Subcutaneous adipose tissue (tissue), 4 donors: ENCODE data around the gene FAM228B. TPM values are rescaled to one million over a fixed set of nuclear protein-coding genes. Genes with fewer than 3 reads are reported as not detected.

Source experiments
- total RNA-seq, 4 donors: library from RNA; depleted of rRNA; stranded (reverse); fragments of >200 nt; gene quantifications; one replicate each; pipeline ENCODE4 v1.1.0, GENCODE V29; 2016
- TF ChIP-seq, protein P1 (sequence below): fragments of 450-650 bp; IDR thresholded peaks from one replicate; pipeline ENCODE4 v1.5.1; 2016; ENCODE audit warnings: low read depth, mild to moderate bottlenecking, control low read depth, antibody characterized with exemption, moderate library complexity

Gene FAM228B
- total RNA-seq, 4 donors from 2014 or later = 27.1 to 43.0 (median 37.1) TPM

- TF ChIP-seq, protein P1, sequence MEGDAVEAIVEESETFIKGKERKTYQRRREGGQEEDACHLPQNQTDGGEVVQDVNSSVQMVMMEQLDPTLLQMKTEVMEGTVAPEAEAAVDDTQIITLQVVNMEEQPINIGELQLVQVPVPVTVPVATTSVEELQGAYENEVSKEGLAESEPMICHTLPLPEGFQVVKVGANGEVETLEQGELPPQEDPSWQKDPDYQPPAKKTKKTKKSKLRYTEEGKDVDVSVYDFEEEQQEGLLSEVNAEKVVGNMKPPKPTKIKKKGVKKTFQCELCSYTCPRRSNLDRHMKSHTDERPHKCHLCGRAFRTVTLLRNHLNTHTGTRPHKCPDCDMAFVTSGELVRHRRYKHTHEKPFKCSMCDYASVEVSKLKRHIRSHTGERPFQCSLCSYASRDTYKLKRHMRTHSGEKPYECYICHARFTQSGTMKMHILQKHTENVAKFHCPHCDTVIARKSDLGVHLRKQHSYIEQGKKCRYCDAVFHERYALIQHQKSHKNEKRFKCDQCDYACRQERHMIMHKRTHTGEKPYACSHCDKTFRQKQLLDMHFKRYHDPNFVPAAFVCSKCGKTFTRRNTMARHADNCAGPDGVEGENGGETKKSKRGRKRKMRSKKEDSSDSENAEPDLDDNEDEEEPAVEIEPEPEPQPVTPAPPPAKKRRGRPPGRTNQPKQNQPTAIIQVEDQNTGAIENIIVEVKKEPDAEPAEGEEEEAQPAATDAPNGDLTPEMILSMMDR = no peak
Observed at GRCh38 chr2:24163601-24164000, 40.3 kb downstream of the FAM228B start.

GRCh38 chr2:24164416-24164973 is 41.2 kb downstream of the FAM228B start:
- TF ChIP-seq, protein P1 = no peak

- TF ChIP-seq, protein P1 = no peak
Observed at GRCh38 chr2:24169023-24169422, 45.8 kb downstream of the FAM228B start.

- TF ChIP-seq, protein P1 = no peak
Observed at GRCh38 chr2:24174851-24175277, 51.6 kb downstream of the FAM228B start, which contains the start of gene FAM228A. Gene FAM228A, plus strand, starts transcription at chr2:24175053. Its CDS starts 428 bp downstream, at chr2:24175481.

DNA sequence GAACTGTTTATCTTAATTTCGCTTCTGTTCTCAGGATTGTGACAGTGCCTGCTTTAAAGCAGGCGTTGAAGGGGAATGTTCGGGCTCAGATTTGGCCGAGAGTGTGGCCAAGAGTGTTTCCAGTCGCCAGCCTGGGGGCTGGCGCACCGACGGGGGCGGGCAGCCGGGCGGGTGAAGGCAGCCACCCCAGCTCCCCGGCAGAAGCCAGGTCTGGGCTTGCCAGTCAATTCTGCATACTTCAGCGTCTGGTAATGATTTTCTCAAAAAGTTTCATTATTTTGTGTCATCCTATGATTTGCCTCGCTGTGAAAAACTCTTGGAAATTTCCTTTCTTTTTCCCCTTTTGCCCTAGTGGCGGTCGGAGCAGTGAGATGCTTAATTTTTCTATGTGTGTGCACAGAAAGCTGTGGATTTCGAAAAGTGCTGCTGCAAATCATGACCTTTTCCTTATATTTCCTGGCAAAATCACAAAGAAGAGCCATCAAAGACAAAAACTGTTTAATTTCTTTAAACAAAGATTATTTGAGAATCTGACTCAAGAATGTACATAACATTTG is 52.4 kb downstream of the FAM228B start:
- TF ChIP-seq, protein P1 = no peak

DNA sequence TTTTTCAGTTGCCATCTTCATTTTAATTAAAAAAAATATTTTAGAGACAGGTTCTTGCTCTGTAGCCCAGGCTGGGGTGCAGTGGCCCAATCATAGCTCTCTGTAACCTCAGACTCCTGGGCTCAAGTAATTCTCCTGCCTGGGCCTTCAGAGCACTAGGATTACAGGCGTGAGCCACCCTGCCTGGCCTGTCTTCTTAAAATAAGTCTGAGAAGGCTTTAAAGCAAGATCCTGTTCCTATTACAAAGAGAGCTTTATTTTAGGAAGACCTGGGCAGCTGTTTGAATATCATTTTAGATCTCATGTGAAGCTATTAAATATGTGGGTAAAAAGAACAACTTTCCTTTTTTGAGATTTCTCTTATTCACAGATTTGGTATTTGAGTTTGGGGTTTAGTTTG is 53.1 kb downstream of the FAM228B start:
- TF ChIP-seq, protein P1 = no peak

DNA sequence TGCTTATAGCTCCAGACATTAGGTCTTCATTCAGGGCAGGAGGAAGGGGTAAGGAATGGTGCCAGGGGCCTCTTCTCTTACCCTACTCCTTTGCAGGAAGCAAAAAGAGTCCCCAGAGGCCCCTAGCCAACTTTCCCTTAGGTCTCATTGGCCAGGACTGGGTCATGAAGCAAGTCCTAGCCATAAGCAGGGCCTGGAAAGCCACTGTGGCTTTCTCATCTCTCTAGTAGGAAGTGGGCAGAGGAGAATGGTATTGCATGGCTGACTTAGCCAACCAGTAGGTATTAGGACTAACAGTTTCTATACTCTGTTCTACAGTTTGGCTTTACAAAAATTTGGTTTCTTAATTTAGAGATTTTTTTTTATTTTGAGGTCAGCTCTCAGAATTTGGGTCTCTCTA is 56.4 kb downstream of the FAM228B start:
- TF ChIP-seq, protein P1 = no peak
